Cardiac septum (tissue), 1 donor: ENCODE results near the gene SORCS1. TPM values are rescaled to one million over a fixed set of nuclear protein-coding genes. Genes with fewer than 3 reads are reported as not detected.

ENCODE experiments used
- DNase-seq: peaks from one replicate; pipeline ENCODE4 v3.0.0-alpha.2; 2020; ENCODE audit warnings: low spot score
- intact Hi-C: fragments of 100-400 bp; cut with DNase I; formaldehyde crosslinking; loops from one replicate; pipeline ENCODE4 v1.14.0; 2022
- total RNA-seq: library from RNA; stranded (reverse); fragmentation: NEBNext Ultra II Directional; extraction: Animal tissue kit (Norgen Biotek cat#: 25700); gene quantifications from one replicate; pipeline ENCODE4 v1.2.1, GENCODE V29; 2021
- donor health status: DM: no; HTN: no; CAD: no.

The SORCS1 gene
- total RNA-seq, 1 donor from 2014 or later, result 0.43 TPM

DNA sequence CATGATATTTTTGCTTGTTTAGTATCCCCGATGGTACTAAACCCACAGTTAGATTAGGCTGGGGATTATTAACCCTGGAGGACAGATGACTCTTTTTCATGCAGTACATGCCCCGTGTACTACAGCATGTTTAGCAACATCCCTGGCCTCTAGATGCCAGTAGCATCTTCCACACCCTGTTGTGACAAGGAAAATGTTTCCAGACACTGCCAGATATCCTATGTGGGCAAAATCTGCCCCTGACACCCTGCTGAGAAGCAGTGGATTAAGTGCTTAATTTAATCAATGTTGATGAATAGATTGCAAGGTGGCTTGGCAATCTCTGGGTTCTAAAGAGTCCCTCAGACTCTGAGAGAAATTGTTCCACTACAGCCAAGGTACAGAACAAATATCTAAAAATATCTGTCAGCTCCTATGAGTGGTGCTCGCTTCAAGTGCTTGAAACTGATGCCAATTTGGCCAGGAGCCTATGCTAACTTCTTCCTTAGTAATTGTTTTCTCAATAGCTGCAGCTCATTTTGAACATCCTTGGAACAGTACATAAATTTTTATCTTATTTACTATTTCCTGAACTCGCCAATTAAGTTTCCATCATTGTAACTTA, 247.0 kb downstream of the SORCS1 start:
- DNase-seq, result no peak
- intact Hi-C loops, result no loop called here

GRCh38 chr10:106914016-106914415, 250.5 kb downstream of the SORCS1 start:
- intact Hi-C loops, result no loop called here

GRCh38 chr10:106913348-106913747, 251.2 kb downstream of the SORCS1 start:
- no peak for DNase-seq
- intact Hi-C loops, result no loop called here

More at GRCh38 chr10:106914016-106914415, 250.5 kb downstream of the SORCS1 start:
- no peak for DNase-seq

DNA sequence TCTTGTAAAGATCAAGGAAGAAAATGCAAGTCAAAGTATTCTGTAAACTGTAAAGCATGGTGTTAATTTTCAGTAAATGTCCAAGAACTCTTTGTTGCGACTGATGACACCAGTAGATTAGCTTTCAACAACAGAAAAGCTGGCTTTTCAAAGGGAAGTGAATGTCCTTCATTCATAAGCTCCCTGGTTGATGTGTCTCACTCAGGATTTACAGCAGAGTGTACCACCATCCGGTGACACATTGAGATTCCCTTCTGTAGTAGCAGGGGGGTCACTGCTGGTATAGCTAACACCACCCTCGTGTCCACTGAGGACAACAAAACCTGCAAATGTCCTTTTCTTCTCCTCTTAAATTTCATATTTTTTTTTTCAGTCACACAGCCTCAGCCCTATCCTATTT, 253.4 kb downstream of the SORCS1 start:
- no peak for DNase-seq
- intact Hi-C loops, result no loop called here

DNA sequence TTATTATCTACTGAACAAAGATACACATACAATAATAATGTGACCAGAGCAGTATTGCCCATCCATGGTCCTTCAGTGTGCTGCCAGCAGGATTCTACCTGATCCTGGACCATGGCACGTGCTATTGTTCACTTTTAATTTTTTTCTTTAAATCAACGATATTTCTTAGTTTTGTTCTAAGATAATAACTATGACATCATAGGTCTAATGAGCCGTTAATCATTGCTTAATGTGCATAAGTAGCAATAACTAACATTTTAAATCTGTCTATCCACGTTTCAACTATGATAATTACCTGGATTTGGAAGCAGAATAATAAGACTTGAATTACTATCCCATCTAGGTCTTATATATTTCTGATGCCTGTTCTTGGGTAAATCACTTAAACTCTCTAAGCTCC, 253.8 kb downstream of the SORCS1 start:
- DNase-seq, result no peak
- intact Hi-C loops, result no loop called here

- no peak for DNase-seq
- intact Hi-C loops, result no loop called here
These were observed 256.3 kb downstream of the SORCS1 start for GRCh38 chr10:106908225-106908624.

GRCh38 chr10:106904209-106904608, 260.3 kb downstream of the SORCS1 start:
- DNase-seq, result no peak
- intact Hi-C loops, result no loop called here

DNA sequence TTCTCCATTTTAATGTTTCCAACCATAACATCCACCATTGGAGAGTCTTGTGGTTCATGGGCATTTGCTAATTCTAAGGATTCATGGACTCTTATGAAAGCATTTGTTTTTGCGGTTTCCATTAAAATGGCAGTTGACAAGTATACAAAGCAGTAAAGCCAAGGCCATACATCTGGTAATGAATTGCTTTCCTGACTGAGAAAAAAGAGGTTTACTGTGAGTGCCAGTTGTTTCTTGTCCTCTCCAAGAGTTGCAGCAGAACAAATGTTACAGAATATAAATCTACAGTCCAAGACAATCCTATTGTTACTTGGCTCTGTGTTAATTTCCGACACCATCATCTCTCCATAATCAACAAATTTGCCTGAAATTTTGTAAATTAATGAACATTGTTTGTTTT, 261.3 kb downstream of the SORCS1 start:
- no peak for DNase-seq
- intact Hi-C loops, result no loop called here

- intact Hi-C loops, result no loop called here
- no peak for DNase-seq
These were observed 264.4 kb downstream of the SORCS1 start for GRCh38 chr10:106900016-106900652.

DNA sequence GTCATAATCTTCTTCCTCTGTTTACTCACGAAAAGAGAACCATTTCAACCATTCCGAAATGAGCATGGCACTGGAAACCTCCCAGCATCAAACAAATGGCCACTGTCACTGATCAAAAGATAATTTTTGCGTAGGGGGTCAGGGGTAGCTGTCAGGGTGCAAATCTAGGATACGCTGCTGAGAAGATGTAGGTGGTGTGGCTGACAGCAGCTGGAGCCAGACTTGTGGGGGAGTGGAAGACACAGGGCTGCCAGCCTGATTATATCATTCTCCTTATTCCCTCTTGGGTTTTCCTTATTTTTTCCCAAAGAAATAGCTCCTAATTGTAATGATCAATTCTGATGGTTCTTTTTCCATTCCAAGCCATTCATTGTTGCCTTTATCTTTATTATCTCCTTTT, 266.1 kb downstream of the SORCS1 start:
- intact Hi-C loops, result no loop called here
- no peak for DNase-seq

GRCh38 chr10:106897719-106898118, 266.8 kb downstream of the SORCS1 start:
- DNase-seq, result no peak
- intact Hi-C loops, result no loop called here

GRCh38 chr10:106894692-106895091, 269.8 kb downstream of the SORCS1 start:
- intact Hi-C loops, result no loop called here

GRCh38 chr10:106877574-106877973, 286.9 kb downstream of the SORCS1 start:
- intact Hi-C loops, result no loop called here
- no peak for DNase-seq

More at GRCh38 chr10:106894692-106895091, 269.8 kb downstream of the SORCS1 start:
- DNase-seq, result no peak

DNA sequence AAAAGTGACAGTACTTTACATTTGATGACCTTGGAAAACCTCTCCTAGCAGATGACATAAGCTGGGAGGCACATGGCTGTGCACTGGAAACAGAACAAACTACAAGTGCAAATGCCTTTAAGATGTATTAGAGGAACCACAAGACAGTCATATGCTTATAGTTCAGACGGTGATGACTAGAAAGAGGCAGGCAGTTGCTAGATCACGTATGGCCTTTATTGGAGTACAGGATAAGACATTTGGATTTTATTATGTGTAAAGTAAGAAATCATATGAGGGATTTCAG, 290.0 kb downstream of the SORCS1 start:
- DNase-seq, result no peak
- intact Hi-C loops, result no loop called here

DNA sequence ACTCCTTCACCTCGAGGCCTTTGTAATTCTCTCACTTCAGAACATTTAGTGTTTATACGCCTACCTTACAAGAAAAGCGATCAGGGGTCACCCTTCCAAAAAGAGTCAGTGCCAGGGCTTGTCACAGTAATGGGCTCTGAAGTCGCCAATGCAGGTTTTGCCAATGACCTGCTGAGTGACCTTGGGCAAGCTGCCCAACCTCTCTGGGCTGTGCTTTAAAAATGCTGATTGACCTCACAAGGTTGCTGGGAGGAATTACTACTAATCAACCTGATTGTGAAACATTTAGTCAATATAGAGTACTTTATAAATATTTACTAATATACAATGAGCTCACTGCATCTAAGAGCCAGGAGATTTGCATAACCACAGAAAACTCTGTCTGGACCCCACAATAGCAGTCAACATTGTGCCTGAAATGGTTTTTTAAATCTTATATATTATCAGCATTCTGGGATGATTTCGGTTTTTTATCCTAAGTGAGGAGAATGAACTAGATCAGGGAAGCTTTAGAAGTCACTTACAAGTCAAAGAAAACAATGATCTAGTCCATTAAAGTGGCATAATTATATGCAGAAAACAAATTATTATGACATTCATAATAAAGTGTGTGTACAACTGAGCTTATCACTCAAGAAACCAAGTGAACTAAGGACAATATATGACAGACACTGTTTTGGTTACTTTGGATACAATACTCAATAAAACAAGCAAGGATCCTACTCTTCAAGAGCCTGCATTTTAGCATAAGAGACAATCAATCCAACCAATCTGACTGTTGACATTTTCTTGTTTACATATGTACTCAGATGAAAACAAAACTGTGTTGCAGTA, 290.5 kb downstream of the SORCS1 start:
- intact Hi-C loops, result no loop called here
- no peak for DNase-seq

DNA sequence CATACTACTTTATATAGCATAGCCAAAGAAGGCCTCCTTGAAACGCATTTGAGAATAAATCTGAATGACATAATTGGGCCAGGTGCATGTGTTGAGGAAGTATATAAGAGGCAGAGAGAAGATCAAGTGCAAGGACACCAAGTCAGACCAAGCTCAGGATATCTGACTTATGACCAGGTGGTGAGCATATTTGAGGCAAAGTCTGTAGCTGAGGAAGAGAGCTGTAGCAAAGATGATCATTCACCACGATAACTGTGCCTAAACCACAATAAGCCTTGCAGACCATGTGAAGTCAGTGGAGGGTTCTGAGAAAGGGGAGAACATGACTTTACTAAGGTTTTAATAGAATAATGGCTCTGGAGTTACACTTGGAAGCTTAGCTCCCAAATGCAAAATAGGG, 292.3 kb downstream of the SORCS1 start:
- intact Hi-C loops, result no loop called here
- no peak for DNase-seq

DNA sequence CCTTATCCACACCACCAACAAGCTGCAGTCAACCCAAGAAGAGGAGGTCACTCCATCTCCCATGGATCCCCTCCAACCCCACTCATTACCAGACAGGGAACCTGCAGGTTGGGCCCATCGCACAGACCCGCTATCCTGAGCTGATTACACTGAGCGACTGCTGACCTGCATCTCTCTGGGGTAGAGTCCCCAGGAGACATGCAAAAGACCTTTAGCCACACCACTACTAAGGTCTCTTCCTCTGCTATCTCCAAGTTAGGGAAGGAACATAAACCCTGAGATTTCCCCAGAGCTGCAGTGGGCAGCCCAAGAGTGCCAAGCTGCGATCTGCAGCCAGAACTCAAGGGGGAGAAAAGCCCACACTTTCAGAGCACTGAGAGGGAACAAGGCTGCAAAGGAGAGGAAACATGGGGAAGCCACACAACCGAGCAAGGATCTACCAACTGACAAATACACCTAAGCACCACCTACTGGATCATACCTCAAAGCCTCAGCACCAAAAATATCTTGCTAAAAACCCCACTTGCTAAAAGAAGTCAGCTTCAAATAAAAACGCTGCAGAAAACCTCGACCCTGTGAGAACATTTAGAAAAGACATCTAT, 298.2 kb downstream of the SORCS1 start:
- no peak for DNase-seq
- intact Hi-C loops, result no loop called here

DNA sequence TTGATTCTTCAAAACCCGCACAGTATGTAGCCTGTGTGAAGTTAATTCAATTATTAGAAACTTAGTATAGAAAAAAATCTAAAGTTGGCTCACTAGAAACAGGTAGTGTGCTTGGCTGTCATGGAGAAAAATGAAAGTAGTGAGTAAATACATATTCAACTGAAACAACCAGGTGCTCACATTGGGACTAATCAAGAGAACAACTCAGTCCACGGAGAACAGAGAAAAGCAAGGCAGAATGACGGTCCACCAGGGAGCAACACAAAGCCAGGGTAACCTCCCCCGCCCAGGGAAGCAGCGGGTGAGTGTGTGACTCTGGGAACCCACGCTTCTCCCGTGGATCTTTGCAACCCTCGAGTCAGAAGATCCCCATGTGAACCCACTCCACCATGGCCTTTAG, 300.5 kb downstream of the SORCS1 start:
- no peak for DNase-seq
- intact Hi-C loops, result no loop called here

DNA sequence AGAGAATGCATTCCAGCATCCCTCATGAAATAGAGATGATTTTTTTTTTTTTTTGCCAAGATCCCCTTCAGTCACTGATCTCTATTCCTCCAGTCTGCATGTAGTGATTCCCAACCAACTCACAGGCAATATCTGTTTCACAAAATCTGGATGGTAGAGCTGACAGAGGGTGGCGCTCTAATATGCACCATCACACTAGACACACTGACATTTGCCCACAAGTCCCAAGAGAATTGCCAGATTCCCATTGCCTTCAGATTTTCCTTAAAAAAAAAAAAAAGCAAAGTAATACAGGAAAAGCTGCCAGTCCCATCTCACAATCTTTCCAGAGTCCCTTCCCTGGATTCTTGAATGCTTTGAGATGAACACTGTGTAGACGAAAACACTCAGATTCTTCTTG, 301.0 kb downstream of the SORCS1 start:
- no peak for DNase-seq
- intact Hi-C loops, result no loop called here

GRCh38 chr10:106859892-106860652, 304.4 kb downstream of the SORCS1 start:
- DNase-seq, result no peak
- intact Hi-C loops, result no loop called here
